IPS-18c (cell line): ENCODE measurements around the gene DDX49.

Experiments
- H3K4me3 ChIP-seq: 2 replicates; pipeline ENCODE4 v1.7.0; 2013; ENCODE audit warnings: low read depth, mild to moderate bottlenecking, low read length, moderate library complexity; ENCODE audit not compliant: insufficient read depth
- H3K9me3 ChIP-seq: one replicate; pipeline ENCODE4 v1.6.1; 2013; ENCODE audit warnings: mild to moderate bottlenecking, low read length, moderate library complexity; ENCODE audit not compliant: control insufficient read depth, insufficient read depth

DDX49 gene, protein sequence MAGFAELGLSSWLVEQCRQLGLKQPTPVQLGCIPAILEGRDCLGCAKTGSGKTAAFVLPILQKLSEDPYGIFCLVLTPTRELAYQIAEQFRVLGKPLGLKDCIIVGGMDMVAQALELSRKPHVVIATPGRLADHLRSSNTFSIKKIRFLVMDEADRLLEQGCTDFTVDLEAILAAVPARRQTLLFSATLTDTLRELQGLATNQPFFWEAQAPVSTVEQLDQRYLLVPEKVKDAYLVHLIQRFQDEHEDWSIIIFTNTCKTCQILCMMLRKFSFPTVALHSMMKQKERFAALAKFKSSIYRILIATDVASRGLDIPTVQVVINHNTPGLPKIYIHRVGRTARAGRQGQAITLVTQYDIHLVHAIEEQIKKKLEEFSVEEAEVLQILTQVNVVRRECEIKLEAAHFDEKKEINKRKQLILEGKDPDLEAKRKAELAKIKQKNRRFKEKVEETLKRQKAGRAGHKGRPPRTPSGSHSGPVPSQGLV

DNA sequence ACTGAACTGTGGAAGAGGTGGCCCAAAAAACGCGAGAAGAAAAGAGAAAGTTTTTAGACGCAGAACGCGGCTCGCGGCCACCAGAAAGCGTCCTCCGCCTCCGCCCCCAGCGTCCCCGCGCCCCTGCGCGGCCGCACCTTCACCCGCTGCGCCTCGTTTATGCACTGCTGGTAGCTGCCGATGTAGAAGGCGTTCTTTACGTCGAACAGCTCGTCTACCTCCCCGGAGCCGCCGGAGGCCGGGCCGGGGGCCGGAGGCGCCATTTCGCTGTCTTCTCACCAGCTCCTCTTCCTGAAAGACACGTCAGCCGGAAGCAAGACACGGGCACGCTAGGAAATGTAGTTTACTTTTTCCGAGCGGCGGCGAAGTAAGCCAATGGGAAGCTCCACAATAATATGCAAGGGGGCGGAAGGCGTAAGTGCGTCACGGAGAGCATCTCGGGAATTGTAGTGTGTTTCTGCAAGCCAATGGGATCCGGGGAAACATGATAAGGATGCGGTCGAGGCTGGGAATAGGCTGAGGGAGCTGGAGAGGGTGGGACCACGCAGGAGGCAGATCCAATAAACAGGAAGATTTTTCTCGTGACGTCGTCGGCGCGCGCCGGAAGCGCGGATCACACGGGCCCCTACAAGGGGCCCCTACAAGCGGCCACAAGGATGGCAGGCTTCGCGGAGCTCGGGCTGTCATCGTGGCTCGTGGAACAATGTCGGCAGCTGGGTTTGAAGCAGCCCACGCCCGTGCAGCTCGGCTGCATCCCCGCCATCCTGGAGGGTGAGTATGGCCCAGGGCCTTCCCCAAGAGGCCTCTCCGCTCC, at the start of gene DDX49, which contains the start of gene COPE:
TSS of gene DDX49 (plus strand) at position 630 of the 814 bp plus-strand sequence. CDS start at position 657, 27 bp downstream.
TSS of gene COPE (minus strand) at position 302 of the 814 bp plus-strand sequence. CDS start at position 263, 39 bp downstream.
- peaks cover 2% of the 10 kb centered on the region for H3K9me3 ChIP-seq
- H3K4me3 ChIP-seq = peak within 1 kb of the TSS; percentile 85

DNA sequence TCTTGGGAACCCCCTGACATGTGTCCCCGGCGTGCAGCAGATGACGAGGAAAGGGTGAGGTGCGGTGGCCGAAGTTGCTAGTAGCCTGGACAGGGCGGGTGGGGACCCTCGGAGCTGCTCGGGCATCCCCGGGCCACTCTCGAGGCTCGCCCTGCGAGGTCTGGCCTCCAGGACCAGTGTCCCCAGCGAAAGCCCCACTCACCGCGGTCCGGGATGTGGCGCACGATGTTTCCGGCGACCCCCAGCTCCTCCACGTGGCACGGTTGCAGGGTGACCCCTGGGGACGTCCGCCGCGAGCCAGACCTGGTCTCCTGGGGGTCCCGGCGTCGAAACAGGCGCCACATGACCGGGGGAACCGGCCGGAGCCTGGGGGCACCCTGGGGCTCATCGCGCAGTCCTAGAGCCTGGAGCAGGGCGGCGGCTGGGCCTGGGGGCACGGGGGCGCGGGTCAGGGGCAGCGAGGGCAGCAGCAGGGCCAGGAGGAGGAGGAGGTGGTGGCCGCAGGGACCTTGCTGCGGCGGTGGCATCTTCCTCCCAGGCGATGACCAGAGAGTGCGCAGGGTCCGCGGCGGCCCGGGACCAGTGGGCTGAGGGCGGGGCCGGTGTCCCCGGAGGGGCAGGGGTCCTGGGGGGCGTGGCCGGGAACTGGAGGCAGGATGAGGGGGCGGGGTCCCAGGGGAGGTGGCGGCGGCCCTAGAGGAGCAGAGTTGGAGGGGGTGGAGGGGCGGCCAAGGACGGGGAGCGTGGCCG, 49.6 kb upstream of the DDX49 start:
- no peaks in the 10 kb centered on the region for H3K9me3 ChIP-seq
- no peak overlapping the region for H3K4me3 ChIP-seq

DNA sequence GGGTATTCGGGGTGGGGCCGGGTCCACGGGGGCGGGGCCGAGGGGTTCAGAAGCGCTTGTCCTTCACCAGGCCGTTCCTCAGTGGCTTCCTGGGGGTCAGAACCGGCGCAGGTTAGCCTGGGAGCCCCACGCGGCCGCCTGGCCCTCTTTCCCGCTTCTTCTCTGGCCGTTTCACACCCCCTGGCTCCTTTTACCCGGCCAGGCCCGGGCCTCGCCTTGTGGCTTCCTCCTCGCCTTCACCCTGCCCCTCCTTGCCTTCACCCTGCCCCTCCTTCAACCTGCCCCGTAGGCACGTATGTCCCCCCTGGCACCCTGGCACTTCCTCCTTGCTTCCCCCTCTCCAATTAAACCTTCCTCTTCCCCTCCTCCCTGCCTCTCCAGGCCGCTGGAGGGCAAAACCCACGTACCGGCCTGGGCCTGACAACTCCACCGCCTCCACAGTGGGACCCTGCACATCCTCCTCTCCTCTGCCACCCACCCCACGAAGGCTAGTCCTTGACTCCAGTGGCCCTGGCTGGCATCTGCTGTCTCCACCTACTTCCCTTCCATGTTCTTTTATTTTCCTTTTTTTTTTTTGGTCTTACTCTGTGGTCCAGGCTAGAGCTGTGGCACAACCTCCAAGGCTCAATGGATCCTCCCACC, 48.9 kb upstream of the DDX49 start:
- no peak overlapping the region for H3K4me3 ChIP-seq

DNA sequence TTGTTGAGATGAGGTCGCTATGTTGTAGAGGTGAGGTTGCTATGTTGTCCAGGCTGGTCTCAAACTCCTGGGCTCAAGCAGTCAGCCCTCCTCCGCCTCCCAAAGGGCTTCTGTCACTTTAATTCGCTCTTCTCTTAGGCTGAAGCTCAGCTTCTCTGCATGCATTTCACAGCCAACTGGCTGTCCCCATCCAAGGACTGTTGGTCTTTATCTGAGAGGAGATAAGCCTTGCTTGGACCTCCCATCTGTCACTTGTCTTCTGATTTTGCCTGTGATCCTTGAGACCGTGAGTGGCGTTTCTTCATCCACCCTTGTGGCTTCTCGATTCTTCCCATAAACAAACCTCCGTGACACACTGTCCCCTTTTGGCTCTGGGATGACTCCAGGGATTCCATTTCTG, 48.0 kb upstream of the DDX49 start:
- H3K9me3 ChIP-seq = no peaks in the 10 kb centered on the region
- H3K4me3 ChIP-seq = no peak overlapping the region

More for the DNA sequence above, 48.9 kb upstream of the DDX49 start:
- no peaks in the 10 kb centered on the region for H3K9me3 ChIP-seq

DNA sequence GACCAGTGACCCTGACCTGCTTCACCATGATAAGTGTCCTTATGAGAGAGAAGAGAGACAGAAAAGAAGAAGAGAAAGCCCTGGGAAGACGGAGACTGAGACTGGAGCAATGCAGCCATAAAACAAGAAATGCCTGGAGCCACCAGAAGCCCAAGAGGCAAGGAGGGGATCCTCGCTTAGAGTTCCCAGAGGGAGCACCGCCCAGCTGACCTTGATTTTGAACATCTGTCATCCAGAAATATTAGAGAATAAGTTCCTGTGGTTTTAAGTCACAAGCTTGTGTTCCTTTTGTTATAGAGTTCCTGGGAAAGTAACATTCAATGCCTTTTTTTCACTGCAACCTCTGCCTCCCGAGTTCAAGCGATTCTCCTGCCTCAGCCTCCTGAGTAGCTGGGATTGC, 43.8 kb upstream of the DDX49 start:
- no peaks in the 10 kb centered on the region for H3K9me3 ChIP-seq
- no peak overlapping the region for H3K4me3 ChIP-seq

DNA sequence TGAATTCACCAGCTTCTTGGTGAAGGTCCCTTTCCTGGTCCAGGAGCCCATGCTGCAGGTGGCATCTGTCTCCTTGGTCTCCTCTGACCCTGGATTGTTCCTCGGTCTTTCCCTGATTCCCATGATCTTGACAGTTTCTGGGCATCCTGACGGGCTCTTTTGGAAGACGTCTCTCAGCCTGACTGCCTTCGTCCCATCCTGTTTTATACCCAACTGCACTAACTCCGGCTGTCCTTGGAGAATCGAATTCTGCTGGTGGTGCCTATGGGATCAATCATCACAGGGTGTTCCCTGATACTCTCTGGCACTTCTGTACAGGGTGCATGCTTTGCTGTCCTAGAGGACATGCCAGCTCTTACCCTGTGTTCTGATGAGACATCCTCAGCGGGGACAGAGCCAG, 42.6 kb upstream of the DDX49 start:
- no peak overlapping the region for H3K4me3 ChIP-seq
- no peaks in the 10 kb centered on the region for H3K9me3 ChIP-seq

DNA sequence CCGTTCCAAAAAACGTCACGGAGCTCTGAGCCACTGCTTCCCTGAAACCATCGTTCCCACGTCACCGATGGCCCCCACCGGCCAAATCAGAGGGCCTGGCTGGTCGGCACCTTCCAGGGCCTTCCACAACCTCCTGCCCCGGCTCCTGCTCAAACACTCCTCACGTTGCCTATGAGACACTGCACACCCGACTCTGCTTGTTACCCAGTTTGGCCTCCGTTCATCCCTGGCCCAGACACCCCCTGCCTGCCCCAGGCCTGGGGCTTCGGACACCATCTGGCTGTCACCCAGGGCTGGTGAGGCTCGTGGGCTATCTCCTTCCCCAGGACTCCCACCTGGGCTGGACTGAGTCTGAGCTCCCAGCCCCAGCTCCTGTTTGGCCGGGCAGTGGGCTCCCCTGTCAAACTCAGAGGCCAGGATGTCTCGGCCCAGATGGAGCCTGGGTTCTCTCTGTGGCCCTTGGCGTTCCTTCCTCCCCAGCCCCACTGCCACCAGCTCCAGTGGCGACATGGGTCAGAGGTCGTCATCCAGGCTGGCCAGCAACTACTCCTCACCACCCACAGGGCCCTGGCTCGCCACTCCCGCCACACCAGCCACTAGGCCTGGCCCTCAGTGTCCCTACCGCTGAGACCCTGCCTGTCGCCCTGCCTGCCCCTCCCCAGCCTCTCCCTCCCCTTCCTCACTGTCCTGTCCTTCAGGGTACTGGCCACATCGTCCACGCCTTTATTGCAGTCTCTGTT, 41.3 kb upstream of the DDX49 start:
- no peaks in the 10 kb centered on the region for H3K9me3 ChIP-seq
- H3K4me3 ChIP-seq = no peak overlapping the region

DNA sequence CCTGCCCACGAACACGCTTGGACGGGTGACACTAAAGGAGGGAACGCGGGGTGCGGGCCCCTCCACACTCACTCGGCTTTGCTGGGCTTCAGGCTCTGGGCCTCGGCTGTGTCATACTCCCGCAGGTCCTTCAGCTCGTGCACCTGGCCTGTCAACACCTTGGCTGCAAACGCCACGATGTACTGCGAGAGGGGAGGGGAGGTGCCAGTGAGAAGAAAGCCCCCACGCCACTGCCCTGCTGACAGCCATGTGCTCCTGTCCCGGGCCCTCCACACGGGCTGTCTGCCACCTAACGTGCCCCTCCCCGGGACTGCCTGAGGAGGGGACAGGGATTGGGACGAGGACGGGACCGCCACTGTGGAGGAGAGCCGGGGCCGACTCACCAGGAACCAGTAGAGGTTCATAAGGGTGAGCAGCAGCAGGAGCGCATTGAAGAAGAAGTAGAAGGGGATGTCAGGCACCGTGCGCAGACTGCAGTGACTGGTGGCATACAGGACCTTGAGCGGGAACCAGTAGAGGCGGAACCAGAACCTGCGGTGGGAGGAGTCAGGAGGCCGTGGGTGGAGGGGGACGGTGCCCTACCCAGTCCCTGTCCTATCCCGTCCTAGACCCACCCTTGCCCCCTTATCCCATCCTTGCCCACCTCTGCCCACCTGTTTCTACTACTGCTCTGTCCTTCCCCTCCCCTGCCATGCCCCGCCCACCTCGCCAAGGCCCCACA, 40.5 kb upstream of the DDX49 start:
- Histone ChIP-seq H3K4me3 (no peak overlapping the region), H3K9me3 (no peaks in the 10 kb centered on the region)

DNA sequence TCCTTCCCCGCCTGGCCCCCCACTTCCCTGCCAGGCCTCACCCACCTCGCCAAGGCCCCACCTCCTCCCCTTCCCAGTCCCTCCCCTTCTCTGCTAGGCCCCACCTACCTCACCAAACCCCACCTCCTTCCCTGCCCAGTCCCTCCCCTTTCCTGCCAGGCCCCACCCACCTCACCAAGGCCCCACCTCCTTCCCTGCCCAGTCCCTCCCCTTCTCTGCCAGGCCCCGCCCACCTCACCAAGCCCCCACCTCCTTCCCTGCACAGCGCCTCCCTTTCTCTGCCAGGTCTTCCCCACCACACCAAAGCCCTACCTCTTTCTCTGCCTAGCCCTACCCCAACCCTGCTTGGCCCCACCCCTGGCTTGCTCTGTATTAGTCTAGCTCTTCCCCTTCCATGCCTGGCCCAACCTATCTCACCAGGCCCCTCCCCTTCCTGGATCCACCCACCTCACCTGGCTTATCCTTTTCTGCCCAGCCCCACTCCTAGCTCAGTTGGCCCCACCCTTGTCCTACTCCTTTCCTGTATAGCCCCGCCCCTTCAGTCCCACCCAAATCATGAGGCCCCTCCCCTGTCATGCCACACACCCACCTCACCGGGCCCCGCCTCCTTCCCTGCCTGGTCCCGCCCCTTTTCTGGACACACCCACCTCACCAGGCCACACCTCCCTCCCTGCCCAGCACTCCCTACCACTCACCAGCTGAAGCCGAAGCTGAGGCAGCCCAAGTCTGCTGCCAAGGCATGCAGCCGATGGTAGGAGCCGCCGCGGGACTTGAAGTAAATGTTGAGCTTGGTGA, 39.7 kb upstream of the DDX49 start:
- Histone ChIP-seq H3K4me3 (no peak overlapping the region), H3K9me3 (no peaks in the 10 kb centered on the region)

DNA sequence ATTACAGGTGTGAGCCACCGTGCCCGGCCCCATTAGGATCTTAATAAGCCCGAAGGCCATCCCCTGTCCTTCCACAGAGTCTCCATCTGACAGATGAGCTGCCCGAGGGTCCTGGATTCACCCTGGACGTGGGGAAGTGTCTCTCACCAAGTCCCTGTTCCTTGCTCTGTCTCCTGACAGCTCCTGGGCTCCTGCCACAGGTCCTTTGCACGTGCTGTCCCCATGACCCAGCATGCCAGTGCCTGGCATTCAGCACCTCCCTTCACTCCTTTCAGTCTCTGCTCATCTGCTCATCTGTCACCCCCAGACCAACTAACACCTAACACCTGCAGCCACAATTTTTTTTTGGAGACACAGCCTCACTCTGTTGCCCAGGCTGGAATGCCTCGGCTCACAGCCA, 38.0 kb upstream of the DDX49 start:
- no peaks in the 10 kb centered on the region for H3K9me3 ChIP-seq
- no peak overlapping the region for H3K4me3 ChIP-seq

DNA sequence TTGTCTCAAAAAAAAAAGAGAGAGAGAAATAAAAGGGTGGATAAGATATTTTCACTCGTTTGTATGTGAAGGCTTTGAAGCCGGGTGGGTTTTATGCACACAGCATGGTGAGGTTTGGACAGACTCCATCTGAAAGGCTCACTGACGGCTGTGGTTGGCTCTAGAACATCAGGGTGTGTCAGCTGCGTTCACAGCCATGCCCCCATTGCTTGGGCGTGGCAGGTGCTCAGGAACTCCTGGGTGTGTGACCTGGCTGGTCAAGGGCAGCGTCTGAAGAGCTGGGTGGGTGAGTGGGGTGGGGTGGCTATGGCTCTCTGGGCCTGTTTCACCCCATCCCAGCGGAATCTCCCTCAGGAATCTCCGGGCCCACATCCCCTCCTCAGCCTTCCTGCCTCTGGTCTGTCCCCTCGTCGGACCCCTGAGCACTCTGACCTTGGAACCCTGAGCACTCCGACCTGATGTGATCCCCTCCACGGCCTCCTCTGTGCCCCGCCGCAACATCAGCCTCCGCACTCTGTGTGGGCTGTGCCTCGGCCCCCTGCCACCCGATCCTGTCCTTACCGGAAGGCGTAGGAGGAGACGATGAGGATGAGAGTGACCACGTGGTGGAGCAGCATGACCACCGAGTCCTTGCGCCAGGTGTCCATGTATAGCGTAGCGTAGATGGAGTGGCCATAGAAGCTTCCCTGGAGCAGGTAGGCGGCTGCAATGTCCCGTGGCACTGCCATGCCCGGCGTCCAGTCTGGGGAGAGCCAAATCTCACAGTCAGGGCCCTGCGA, 35.8 kb upstream of the DDX49 start:
- H3K9me3 ChIP-seq = no peaks in the 10 kb centered on the region
- no peak overlapping the region for H3K4me3 ChIP-seq

DNA sequence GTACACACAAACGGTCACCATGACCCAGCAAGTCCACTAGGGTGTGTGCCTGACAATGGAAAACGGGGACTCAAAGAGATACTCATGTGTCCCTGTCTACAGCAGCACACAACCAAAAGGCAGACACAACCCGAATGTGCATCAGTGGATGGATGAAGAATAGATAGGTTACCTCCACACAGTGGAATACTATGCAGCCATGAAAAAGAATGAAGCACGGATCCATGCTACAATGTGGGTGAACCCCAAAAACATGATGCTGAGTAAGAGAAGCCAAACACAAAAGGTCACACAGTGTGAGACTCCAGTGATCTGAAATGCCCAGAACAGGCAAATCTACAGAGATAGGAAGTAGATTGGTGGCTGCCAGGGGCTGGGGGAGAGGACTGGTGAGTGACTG, 32.5 kb upstream of the DDX49 start:
- H3K9me3 ChIP-seq = no peaks in the 10 kb centered on the region
- no peak overlapping the region for H3K4me3 ChIP-seq

DNA sequence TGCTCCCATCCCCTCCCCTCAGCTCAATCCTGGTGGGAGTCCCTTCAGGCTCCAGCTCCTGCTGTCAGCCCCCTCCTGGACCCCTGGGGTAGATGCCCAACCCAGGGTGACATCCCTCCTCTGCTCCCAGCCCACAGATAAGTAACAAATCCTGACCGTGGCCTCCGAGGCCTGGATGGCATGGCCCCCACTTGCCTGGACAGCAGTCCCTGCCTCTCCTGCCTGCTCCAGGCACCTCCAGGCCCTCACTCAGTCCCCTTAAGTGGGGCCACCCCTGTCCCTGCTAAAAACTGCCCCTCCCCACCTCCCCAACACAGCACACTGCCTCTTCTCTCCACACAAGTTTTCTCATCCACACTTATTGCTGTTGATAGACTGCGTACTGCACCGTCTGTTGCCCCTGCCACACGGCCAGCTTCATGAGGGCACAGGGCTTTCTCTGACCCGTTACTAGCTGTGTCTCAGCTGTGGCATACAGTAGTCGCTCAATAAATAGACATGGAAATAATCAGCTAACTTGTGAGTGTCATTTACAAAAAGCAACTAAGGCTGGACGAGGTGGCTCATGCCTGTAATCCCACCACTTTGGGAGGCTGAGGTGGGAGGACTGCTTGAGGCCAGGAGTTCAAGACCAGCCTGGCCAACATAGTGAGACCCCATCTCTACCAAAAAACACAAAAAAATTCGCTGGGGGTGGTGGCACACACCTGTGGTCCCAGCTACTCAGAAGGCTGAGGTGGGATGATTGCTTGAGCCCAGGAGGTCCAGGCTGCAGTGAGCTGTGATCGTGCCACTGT, 29.4 kb upstream of the DDX49 start:
- no peaks in the 10 kb centered on the region for H3K9me3 ChIP-seq
- H3K4me3 ChIP-seq = no peak overlapping the region
